GM12878 (cell line): ENCODE results near the gene ZNF420. TPM values are rescaled to one million over a fixed set of nuclear protein-coding genes. Genes with fewer than 3 reads are reported as not detected.

Experiments
- CREM ChIP-seq: IDR thresholded peaks from 2 replicates; pipeline ENCODE4 v1.6.1; 2014; ENCODE audit warnings: antibody characterized with exemption, low read depth
- FOXK2 ChIP-seq: fragments of 450-650 bp; IDR thresholded peaks from 2 replicates; pipeline ENCODE4 v1.6.1; 2017; ENCODE audit warnings: mild to moderate bottlenecking, moderate library complexity
- HCFC1 ChIP-seq: fragments of 150-350 bp; IDR thresholded peaks from 2 replicates; pipeline ENCODE4 v1.6.1; 2014; ENCODE audit warnings: low read length
- HDGF ChIP-seq: fragments of 450-650 bp; IDR thresholded peaks from 2 replicates; pipeline ENCODE4 v1.6.1; 2016; ENCODE audit warnings: antibody characterized with exemption
- IKZF2 ChIP-seq, 2 experiments: fragments of 450-650 bp; IDR thresholded peaks; 2 replicates each; pipeline ENCODE4 v1.6.1; 2017; ENCODE audit warnings: mild to moderate bottlenecking in 2 of 2, moderate library complexity in 2 of 2
- KLF5 ChIP-seq: fragments of 450-650 bp; IDR thresholded peaks from 2 replicates; pipeline ENCODE4 v1.6.1; 2014; ENCODE audit warnings: mild to moderate bottlenecking; ENCODE audit not compliant: partially characterized antibody
- NRF1 ChIP-seq: conservative IDR thresholded peaks from 2 replicates; pipeline ENCODE4 v1.6.1; 2011; ENCODE audit warnings: mild to moderate bottlenecking, low read depth, low read length, improper control_type of control experiment
- POLR2A ChIP-seq: IDR thresholded peaks from 2 replicates; pipeline ENCODE4 v1.6.1; 2011; ENCODE audit warnings: low read depth, mild to moderate bottlenecking, low read length
- POLR2AphosphoS2 ChIP-seq: IDR thresholded peaks from 2 replicates; pipeline ENCODE4 v1.6.1; 2011; ENCODE audit warnings: low read depth, mild to moderate bottlenecking, low read length, improper control_type of control experiment, moderate library complexity
- RCOR1 ChIP-seq: conservative IDR thresholded peaks from 2 replicates; pipeline ENCODE4 v1.6.1; 2012; ENCODE audit warnings: low read depth, low read length, improper control_type of control experiment
- RELB ChIP-seq: fragments of 450-650 bp; IDR thresholded peaks from 2 replicates; pipeline ENCODE4 v1.6.1; 2017; ENCODE audit warnings: low read depth, mild to moderate bottlenecking, moderate library complexity
- RUNX3 ChIP-seq: IDR thresholded peaks from 2 replicates; pipeline ENCODE4 v1.6.1; 2012; ENCODE audit warnings: low read length, inconsistent platforms
- SMAD5 ChIP-seq: IDR thresholded peaks from 2 replicates; pipeline ENCODE4 v1.6.1; 2016; ENCODE audit warnings: antibody characterized with exemption, low read depth
- SMC3 ChIP-seq: IDR thresholded peaks from 2 replicates; pipeline ENCODE4 v1.6.1; 2011; ENCODE audit warnings: low read length, improper control_type of control experiment, borderline replicate concordance
- SREBF2 ChIP-seq: IDR thresholded peaks from 2 replicates; pipeline ENCODE4 v1.6.1; 2012; ENCODE audit warnings: mild to moderate bottlenecking, low read length
- STAT1 ChIP-seq: fragments of 450-650 bp; conservative IDR thresholded peaks from 2 replicates; pipeline ENCODE4 v1.6.1; 2014; ENCODE audit warnings: antibody characterized with exemption, mild to moderate bottlenecking
- YY1 ChIP-seq: IDR thresholded peaks from 2 replicates; pipeline ENCODE4 v1.6.1; 2011; ENCODE audit warnings: low read depth, mild to moderate bottlenecking, low read length
- polyA plus RNA-seq, 11 experiments: library from polyadenylated mRNA; depleted of rRNA in 4 of 11; unstranded in 6 of 11; stranded (reverse) in 5 of 11; fragments of >200 nt; fragmentation: Nextera tagmentation in 4 of 11; fragmentation: Illumina TruSeq in 1 of 11; extraction: Ambion mirVana in 4 of 11; extraction: Trizol in 1 of 11; gene quantifications; 1 replicate in 1 of 11; 2 replicates in 10 of 11; pipeline versions ENCODE4 v1.2.1 to v1.2.3, GENCODE V29; 2011 to 2016; ENCODE audit warnings: inconsistent platforms in 2 of 11, missing spikeins in 2 of 11, low read depth in 1 of 11
- total RNA-seq, 4 experiments: library from RNA; depleted of rRNA in 3 of 4; stranded (reverse); fragments of >200 nt in 3 of 4; fragmentation: Illumina TruSeq in 1 of 4; extraction: Trizol in 1 of 4; gene quantifications; 2 replicates each; pipeline versions ENCODE4 v1.2.1 to v1.2.3, GENCODE V29; 2013 to 2021
- TF ChIP-seq, protein P1 (sequence below), 3 experiments: IDR thresholded peaks in 2 of 3; conservative IDR thresholded peaks in 1 of 3; 2 replicates each; pipeline ENCODE4 v1.5.1; 2011; ENCODE audit warnings: low read depth in 3 of 3, low read length in 3 of 3, mild to moderate bottlenecking in 3 of 3, control low read depth in 2 of 3, moderate library complexity in 2 of 3, inconsistent platforms in 1 of 3, mixed read lengths in 1 of 3; ENCODE audit not compliant: control insufficient read depth in 2 of 3, insufficient read depth in 1 of 3; ENCODE audit errors: extremely low read depth in 1 of 3

The ZNF420 gene
- total and polyA plus RNA-seq, 10 of the 15 experiments (the other 5 are each of a cell fraction or from before 2014, with no cell fraction given): 4.5 to 11.4 (median 7.1) TPM

DNA sequence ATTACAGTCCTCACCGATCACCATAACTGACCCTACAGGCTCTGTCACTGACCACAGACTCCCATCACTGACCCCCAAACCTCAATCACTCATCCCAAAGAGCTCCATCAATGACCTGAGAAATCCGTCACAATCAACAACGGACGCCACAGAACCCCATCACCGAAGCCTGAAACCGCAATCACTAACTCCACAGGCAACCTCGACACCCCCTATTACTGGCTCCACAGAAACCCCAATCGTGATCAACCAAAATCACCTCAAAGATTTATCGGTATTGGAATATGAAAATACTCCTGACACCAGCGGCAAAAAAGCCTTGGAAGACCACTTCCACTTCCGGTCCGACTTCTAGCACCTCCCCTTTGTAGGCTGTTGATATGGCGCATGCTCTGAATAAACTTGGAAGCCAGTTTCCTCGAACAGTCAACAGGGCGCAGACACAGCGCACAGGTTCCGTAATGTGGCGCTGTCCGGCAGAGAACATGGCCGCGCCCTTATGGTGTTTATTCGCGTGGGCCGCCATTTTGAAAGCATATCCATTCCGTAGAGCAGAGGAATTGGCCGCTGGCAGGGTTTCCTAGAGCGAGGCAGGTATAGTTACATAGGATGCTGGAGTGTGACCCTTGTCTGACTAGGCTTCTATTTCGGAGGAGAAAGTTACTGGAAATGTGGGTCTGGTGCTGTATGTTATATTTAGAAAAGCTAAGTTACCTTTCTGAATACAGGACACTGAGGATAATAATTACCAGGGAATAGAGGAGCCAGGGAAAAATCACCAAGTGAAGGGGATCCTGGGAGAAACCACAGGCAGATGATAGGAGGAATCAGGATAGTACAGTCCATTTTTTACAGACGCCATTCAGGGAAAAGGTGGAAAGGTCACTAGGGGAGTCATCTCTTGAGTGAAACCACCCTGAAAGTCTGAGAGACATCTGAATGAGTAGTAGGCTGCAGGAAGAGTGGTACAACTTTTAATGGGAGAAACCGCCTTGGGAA, 94.4 kb downstream of the ZNF420 start, which contains the start of gene ZNF585A (continued):
- TF ChIP-seq YY1: peak; percentile 100
- peak; percentile 53 for TF ChIP-seq NRF1
- peak; percentile 87 for TF ChIP-seq RUNX3
- no peak; the same call in 1 of the 2 replicates for TF ChIP-seq SMC3
- peak; percentile 87; the same call in 1 of the 2 replicates for TF ChIP-seq STAT1
- TF ChIP-seq SREBF2: no peak
- peak; percentile 62 for TF ChIP-seq POLR2A
- peak; percentile 91 for TF ChIP-seq HCFC1
- peak; percentile 68 for TF ChIP-seq FOXK2
- 0 out of 2 replicates have a peak, but pooled peaks have one; percentile 27 for TF ChIP-seq HDGF
- 0 out of 2 replicates have a peak, but pooled peaks have one; percentile 72 for TF ChIP-seq POLR2AphosphoS2
- peak; percentile 97 for TF ChIP-seq RCOR1
- TF ChIP-seq RELB: peak; percentile 66
- TF ChIP-seq IKZF2 (IDR thresholded peaks at IDR 0.05): peak; percentile 77 to 81
- TF ChIP-seq SMAD5: no peak
- peak; percentile 93 for TF ChIP-seq CREM
- TF ChIP-seq, protein P1, sequence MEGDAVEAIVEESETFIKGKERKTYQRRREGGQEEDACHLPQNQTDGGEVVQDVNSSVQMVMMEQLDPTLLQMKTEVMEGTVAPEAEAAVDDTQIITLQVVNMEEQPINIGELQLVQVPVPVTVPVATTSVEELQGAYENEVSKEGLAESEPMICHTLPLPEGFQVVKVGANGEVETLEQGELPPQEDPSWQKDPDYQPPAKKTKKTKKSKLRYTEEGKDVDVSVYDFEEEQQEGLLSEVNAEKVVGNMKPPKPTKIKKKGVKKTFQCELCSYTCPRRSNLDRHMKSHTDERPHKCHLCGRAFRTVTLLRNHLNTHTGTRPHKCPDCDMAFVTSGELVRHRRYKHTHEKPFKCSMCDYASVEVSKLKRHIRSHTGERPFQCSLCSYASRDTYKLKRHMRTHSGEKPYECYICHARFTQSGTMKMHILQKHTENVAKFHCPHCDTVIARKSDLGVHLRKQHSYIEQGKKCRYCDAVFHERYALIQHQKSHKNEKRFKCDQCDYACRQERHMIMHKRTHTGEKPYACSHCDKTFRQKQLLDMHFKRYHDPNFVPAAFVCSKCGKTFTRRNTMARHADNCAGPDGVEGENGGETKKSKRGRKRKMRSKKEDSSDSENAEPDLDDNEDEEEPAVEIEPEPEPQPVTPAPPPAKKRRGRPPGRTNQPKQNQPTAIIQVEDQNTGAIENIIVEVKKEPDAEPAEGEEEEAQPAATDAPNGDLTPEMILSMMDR (IDR thresholded peaks at IDR 0.05 in 2 of 3, conservative IDR thresholded peaks at IDR 0.05 in 1 of 3; ENCODE audit: control insufficient read depth in 2 of 3, extremely low read depth in 1 of 3, insufficient read depth in 1 of 3, low read depth in 3 of 3, low read length in 3 of 3): peak in 2 of 3 experiments; percentile 14 to 16; a peak in 2 of 6 replicates
- peak; percentile 61 for TF ChIP-seq KLF5

Other genes starting within 250 kb of the ZNF420 start
- 3.1 and 3.2 TPM in 2 replicates for gene ZNF790, start 240.0 kb upstream of the ZNF420 start, total RNA-seq (2014; rRNA removed)
- gene ZNF790, start 240.0 kb upstream of the ZNF420 start, total RNA-seq (2014; rRNA removed; fragmentation: Illumina TruSeq; extraction: Trizol): 5.2 and 5.3 TPM in 2 replicates
- 2.5 and 2.9 TPM in 2 replicates for gene ZNF790, start 240.0 kb upstream of the ZNF420 start, total RNA-seq (2021)
- 0.87 and 1.7 TPM in 2 replicates for gene ZNF790, start 240.0 kb upstream of the ZNF420 start, polyA plus RNA-seq (2011; rRNA removed)
- 2.7 and 3.7 TPM in 2 replicates for gene ZNF790, start 240.0 kb upstream of the ZNF420 start, polyA plus RNA-seq (2014; fragmentation: Illumina TruSeq; extraction: Trizol)
- gene ZNF790, start 240.0 kb upstream of the ZNF420 start, polyA plus RNA-seq (2014; fragmentation: Nextera tagmentation; extraction: Ambion mirVana): 1 to 10 TPM; 1.6 to 2.5 TPM
- gene ZNF790, start 240.0 kb upstream of the ZNF420 start, polyA plus RNA-seq (2014; rRNA removed): 1.6 and 2.1 TPM in 2 replicates
- gene ZNF790, start 240.0 kb upstream of the ZNF420 start, polyA plus RNA-seq (2016; fragmentation: Nextera tagmentation; extraction: Ambion mirVana): 1 to 10 TPM; 3.2 to 4.2 TPM
- 1.3 and 1.9 TPM in 2 replicates for gene ZNF345, start 227.6 kb upstream of the ZNF420 start, total RNA-seq (2014; rRNA removed)
- gene ZNF345, start 227.6 kb upstream of the ZNF420 start, total RNA-seq (2014; rRNA removed; fragmentation: Illumina TruSeq; extraction: Trizol): 1.8 and 1.9 TPM in 2 replicates
- 1.5 and 1.8 TPM in 2 replicates for gene ZNF345, start 227.6 kb upstream of the ZNF420 start, total RNA-seq (2021)
- 2.3 and 3.3 TPM in 2 replicates for gene ZNF345, start 227.6 kb upstream of the ZNF420 start, polyA plus RNA-seq (2011; rRNA removed)
- gene ZNF345, start 227.6 kb upstream of the ZNF420 start, polyA plus RNA-seq (2014; fragmentation: Illumina TruSeq; extraction: Trizol): 2.4 and 2.6 TPM in 2 replicates
- 1 to 10 TPM; 1.3 to 1.5 TPM for gene ZNF345, start 227.6 kb upstream of the ZNF420 start, polyA plus RNA-seq (2014; fragmentation: Nextera tagmentation; extraction: Ambion mirVana)
- 1.7 and 2.3 TPM in 2 replicates for gene ZNF345, start 227.6 kb upstream of the ZNF420 start, polyA plus RNA-seq (2014; rRNA removed)
- gene ZNF345, start 227.6 kb upstream of the ZNF420 start, polyA plus RNA-seq (2016; fragmentation: Nextera tagmentation; extraction: Ambion mirVana): 1 to 10 TPM; 2.1 to 3.0 TPM
- 0.34 and 0.54 TPM in 2 replicates for gene ZNF829, start 162.1 kb upstream of the ZNF420 start, total RNA-seq (2014; rRNA removed)
- gene ZNF829, start 162.1 kb upstream of the ZNF420 start, total RNA-seq (2014; rRNA removed; fragmentation: Illumina TruSeq; extraction: Trizol): 0.60 and 0.63 TPM in 2 replicates
- 0.23 and 0.32 TPM in 2 replicates for gene ZNF829, start 162.1 kb upstream of the ZNF420 start, total RNA-seq (2021)
- gene ZNF829, start 162.1 kb upstream of the ZNF420 start, polyA plus RNA-seq (2011; rRNA removed): 0.08 and 0.12 TPM in 2 replicates
- gene ZNF829, start 162.1 kb upstream of the ZNF420 start, polyA plus RNA-seq (2014; fragmentation: Illumina TruSeq; extraction: Trizol): 0.40 and 0.57 TPM in 2 replicates
- gene ZNF829, start 162.1 kb upstream of the ZNF420 start, polyA plus RNA-seq (2014; fragmentation: Nextera tagmentation; extraction: Ambion mirVana): under 1 TPM; 0.21 to 0.26 TPM
- 0.18 and 0.19 TPM in 2 replicates for gene ZNF829, start 162.1 kb upstream of the ZNF420 start, polyA plus RNA-seq (2014; rRNA removed)
- gene ZNF829, start 162.1 kb upstream of the ZNF420 start, polyA plus RNA-seq (2016; fragmentation: Nextera tagmentation; extraction: Ambion mirVana): under 1 TPM; 0.13 to 0.14 TPM
- 0.17 and 2.0 TPM in 2 replicates for gene ZNF568, start 162.1 kb upstream of the ZNF420 start, total RNA-seq (2014; rRNA removed)
- gene ZNF568, start 162.1 kb upstream of the ZNF420 start, total RNA-seq (2014; rRNA removed; fragmentation: Illumina TruSeq; extraction: Trizol): 0.28 and 0.72 TPM in 2 replicates
- gene ZNF568, start 162.1 kb upstream of the ZNF420 start, total RNA-seq (2021): 0.48 and 0.77 TPM in 2 replicates
- 0.16 and 0.40 TPM in 2 replicates for gene ZNF568, start 162.1 kb upstream of the ZNF420 start, polyA plus RNA-seq (2011; rRNA removed)
- gene ZNF568, start 162.1 kb upstream of the ZNF420 start, polyA plus RNA-seq (2014; fragmentation: Illumina TruSeq; extraction: Trizol): 0.29 and 0.41 TPM in 2 replicates
- under 1 TPM; 0.16 to 0.31 TPM for gene ZNF568, start 162.1 kb upstream of the ZNF420 start, polyA plus RNA-seq (2014; fragmentation: Nextera tagmentation; extraction: Ambion mirVana)
- 0.23 and 0.24 TPM in 2 replicates for gene ZNF568, start 162.1 kb upstream of the ZNF420 start, polyA plus RNA-seq (2014; rRNA removed)
- gene ZNF568, start 162.1 kb upstream of the ZNF420 start, polyA plus RNA-seq (2016; fragmentation: Nextera tagmentation; extraction: Ambion mirVana): under 1 TPM; 0.21 to 0.52 TPM
- 5.7 and 7.3 TPM in 2 replicates for gene ZNF585A, start 94.3 kb downstream of the ZNF420 start, total RNA-seq (2014; rRNA removed)
- gene ZNF585A, start 94.3 kb downstream of the ZNF420 start, total RNA-seq (2014; rRNA removed; fragmentation: Illumina TruSeq; extraction: Trizol): 8.3 and 8.8 TPM in 2 replicates
- gene ZNF585A, start 94.3 kb downstream of the ZNF420 start, total RNA-seq (2021): 6.9 and 8.0 TPM in 2 replicates
- 14.9 and 21.1 TPM in 2 replicates for gene ZNF585A, start 94.3 kb downstream of the ZNF420 start, polyA plus RNA-seq (2011; rRNA removed)
- gene ZNF585A, start 94.3 kb downstream of the ZNF420 start, polyA plus RNA-seq (2014; fragmentation: Illumina TruSeq; extraction: Trizol): 10.1 and 11.6 TPM in 2 replicates
- gene ZNF585A, start 94.3 kb downstream of the ZNF420 start, polyA plus RNA-seq (2014; fragmentation: Nextera tagmentation; extraction: Ambion mirVana): 10 to 100 TPM; 36.4 to 38.7 TPM
- gene ZNF585A, start 94.3 kb downstream of the ZNF420 start, polyA plus RNA-seq (2014; rRNA removed): 7.3 and 13.1 TPM in 2 replicates
- 10 to 100 TPM; 17.3 to 17.9 TPM for gene ZNF585A, start 94.3 kb downstream of the ZNF420 start, polyA plus RNA-seq (2016; fragmentation: Nextera tagmentation; extraction: Ambion mirVana)
- 2.5 and 4.0 TPM in 2 replicates for gene ZNF585B, start 132.1 kb downstream of the ZNF420 start, total RNA-seq (2014; rRNA removed)
- gene ZNF585B, start 132.1 kb downstream of the ZNF420 start, total RNA-seq (2014; rRNA removed; fragmentation: Illumina TruSeq; extraction: Trizol): 2.7 and 3.0 TPM in 2 replicates
- 3.1 and 3.8 TPM in 2 replicates for gene ZNF585B, start 132.1 kb downstream of the ZNF420 start, total RNA-seq (2021)
- 6.3 and 6.9 TPM in 2 replicates for gene ZNF585B, start 132.1 kb downstream of the ZNF420 start, polyA plus RNA-seq (2011; rRNA removed)
- gene ZNF585B, start 132.1 kb downstream of the ZNF420 start, polyA plus RNA-seq (2014; fragmentation: Illumina TruSeq; extraction: Trizol): 1.6 and 1.7 TPM in 2 replicates
- 1 to 10 TPM; 3.9 to 5.4 TPM for gene ZNF585B, start 132.1 kb downstream of the ZNF420 start, polyA plus RNA-seq (2014; fragmentation: Nextera tagmentation; extraction: Ambion mirVana)
- 2.2 and 2.7 TPM in 2 replicates for gene ZNF585B, start 132.1 kb downstream of the ZNF420 start, polyA plus RNA-seq (2014; rRNA removed)
- gene ZNF585B, start 132.1 kb downstream of the ZNF420 start, polyA plus RNA-seq (2016; fragmentation: Nextera tagmentation; extraction: Ambion mirVana): 1 to 10 TPM; 1.9 to 2.3 TPM
- gene ZNF383, start 139.8 kb downstream of the ZNF420 start, total RNA-seq (2014; rRNA removed): 5.3 and 5.8 TPM in 2 replicates
- 6.2 and 6.4 TPM in 2 replicates for gene ZNF383, start 139.8 kb downstream of the ZNF420 start, total RNA-seq (2014; rRNA removed; fragmentation: Illumina TruSeq; extraction: Trizol)
- gene ZNF383, start 139.8 kb downstream of the ZNF420 start, total RNA-seq (2021): 4.0 and 6.0 TPM in 2 replicates
- gene ZNF383, start 139.8 kb downstream of the ZNF420 start, polyA plus RNA-seq (2011; rRNA removed): 9.0 and 14.0 TPM in 2 replicates
- 5.0 and 5.8 TPM in 2 replicates for gene ZNF383, start 139.8 kb downstream of the ZNF420 start, polyA plus RNA-seq (2014; fragmentation: Illumina TruSeq; extraction: Trizol)
- gene ZNF383, start 139.8 kb downstream of the ZNF420 start, polyA plus RNA-seq (2014; fragmentation: Nextera tagmentation; extraction: Ambion mirVana): 1 to 10 TPM; 3.3 to 4.9 TPM
- 3.6 and 3.7 TPM in 2 replicates for gene ZNF383, start 139.8 kb downstream of the ZNF420 start, polyA plus RNA-seq (2014; rRNA removed)
- 1 to 10 TPM; 3.3 to 3.9 TPM for gene ZNF383, start 139.8 kb downstream of the ZNF420 start, polyA plus RNA-seq (2016; fragmentation: Nextera tagmentation; extraction: Ambion mirVana)